GM12875 (cell line): Measurements from ENCODE around the gene MAPK9.

Source experiments
- H3K4me3 ChIP-seq: one replicate; pipeline ENCODE4 v1.5.1; 2011; ENCODE audit warnings: low read depth, low read length, control low read depth
- CTCF ChIP-seq: IDR thresholded peaks from 2 replicates; pipeline ENCODE4 v1.5.1; 2011; ENCODE audit warnings: low read depth, mild to moderate bottlenecking, control low read depth, inconsistent platforms, low read length, moderate library complexity, borderline replicate concordance; ENCODE audit not compliant: insufficient read depth

The MAPK9 gene

GRCh38 chr5:180198208-180198607 lies 93.7 kb downstream of the MAPK9 start:
- TF ChIP-seq CTCF = no peak
- H3K4me3 ChIP-seq = no peak overlapping the region

GRCh38 chr5:180197016-180197702 lies 94.7 kb downstream of the MAPK9 start:
- no peak overlapping the region for H3K4me3 ChIP-seq
- TF ChIP-seq CTCF = no peak

- H3K4me3 ChIP-seq = no peak overlapping the region
- no peak for TF ChIP-seq CTCF
Measured at GRCh38 chr5:180194410-180195345, 97.2 kb downstream of the MAPK9 start.

GRCh38 chr5:180193749-180194375 lies 98.0 kb downstream of the MAPK9 start:
- TF ChIP-seq CTCF = no peak

GRCh38 chr5:180191716-180192115 lies 100.2 kb downstream of the MAPK9 start:
- TF ChIP-seq CTCF = no peak
- no peak overlapping the region for H3K4me3 ChIP-seq

More at GRCh38 chr5:180193749-180194375, 98.0 kb downstream of the MAPK9 start:
- no peak overlapping the region for H3K4me3 ChIP-seq

GRCh38 chr5:180187767-180188166 lies 104.1 kb downstream of the MAPK9 start:
- TF ChIP-seq CTCF = no peak

More at GRCh38 chr5:180187767-180188166, 104.1 kb downstream of the MAPK9 start:
- H3K4me3 ChIP-seq = no peak overlapping the region
